ENCODE data around the gene CDK8.

DNA sequence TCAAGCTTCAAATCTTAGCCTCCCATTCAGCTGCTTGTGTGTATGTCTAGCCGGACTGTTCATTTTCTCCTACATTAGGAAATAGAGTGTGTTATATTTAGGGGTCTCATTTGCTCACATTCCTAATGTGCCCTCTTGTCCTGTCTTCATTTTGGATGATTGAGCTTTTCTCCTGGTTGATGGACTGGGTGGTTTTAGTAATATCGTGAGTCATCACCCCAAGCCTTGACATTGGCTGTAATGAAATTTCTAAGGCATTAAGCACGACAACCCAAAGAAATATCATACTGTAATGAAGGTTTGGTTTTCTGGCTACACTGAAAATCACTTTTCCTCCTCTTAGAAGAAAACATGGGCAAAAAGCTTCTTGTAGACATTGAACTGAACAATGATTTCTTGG lies 192.8 kb downstream of the CDK8 start:
- TF ChIP-seq NRF1 (conservative IDR thresholded peaks at IDR 0.05 in 1 of 2, IDR thresholded peaks at IDR 0.05 in 1 of 2), result no peak
- TF ChIP-seq MXI1 (IDR thresholded peaks at IDR 0.05; ENCODE audit: low read depth, low read length), result no peak
- no peak for TF ChIP-seq CEBPB (tag; IDR thresholded peaks at IDR 0.05)
- no peak for TF ChIP-seq DIDO1 (tag; IDR thresholded peaks at IDR 0.05; ENCODE audit: low read depth)
- TF ChIP-seq, protein P1, sequence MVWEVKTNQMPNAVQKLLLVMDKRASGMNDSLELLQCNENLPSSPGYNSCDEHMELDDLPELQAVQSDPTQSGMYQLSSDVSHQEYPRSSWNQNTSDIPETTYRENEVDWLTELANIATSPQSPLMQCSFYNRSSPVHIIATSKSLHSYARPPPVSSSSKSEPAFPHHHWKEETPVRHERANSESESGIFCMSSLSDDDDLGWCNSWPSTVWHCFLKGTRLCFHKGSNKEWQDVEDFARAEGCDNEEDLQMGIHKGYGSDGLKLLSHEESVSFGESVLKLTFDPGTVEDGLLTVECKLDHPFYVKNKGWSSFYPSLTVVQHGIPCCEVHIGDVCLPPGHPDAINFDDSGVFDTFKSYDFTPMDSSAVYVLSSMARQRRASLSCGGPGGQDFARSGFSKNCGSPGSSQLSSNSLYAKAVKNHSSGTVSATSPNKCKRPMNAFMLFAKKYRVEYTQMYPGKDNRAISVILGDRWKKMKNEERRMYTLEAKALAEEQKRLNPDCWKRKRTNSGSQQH (CRISPR knock-in tag; IDR thresholded peaks at IDR 0.05), result no peak
- no peak for TF ChIP-seq ZNF75A (CRISPR knock-in tag; IDR thresholded peaks at IDR 0.05)
- TF ChIP-seq, protein P2, sequence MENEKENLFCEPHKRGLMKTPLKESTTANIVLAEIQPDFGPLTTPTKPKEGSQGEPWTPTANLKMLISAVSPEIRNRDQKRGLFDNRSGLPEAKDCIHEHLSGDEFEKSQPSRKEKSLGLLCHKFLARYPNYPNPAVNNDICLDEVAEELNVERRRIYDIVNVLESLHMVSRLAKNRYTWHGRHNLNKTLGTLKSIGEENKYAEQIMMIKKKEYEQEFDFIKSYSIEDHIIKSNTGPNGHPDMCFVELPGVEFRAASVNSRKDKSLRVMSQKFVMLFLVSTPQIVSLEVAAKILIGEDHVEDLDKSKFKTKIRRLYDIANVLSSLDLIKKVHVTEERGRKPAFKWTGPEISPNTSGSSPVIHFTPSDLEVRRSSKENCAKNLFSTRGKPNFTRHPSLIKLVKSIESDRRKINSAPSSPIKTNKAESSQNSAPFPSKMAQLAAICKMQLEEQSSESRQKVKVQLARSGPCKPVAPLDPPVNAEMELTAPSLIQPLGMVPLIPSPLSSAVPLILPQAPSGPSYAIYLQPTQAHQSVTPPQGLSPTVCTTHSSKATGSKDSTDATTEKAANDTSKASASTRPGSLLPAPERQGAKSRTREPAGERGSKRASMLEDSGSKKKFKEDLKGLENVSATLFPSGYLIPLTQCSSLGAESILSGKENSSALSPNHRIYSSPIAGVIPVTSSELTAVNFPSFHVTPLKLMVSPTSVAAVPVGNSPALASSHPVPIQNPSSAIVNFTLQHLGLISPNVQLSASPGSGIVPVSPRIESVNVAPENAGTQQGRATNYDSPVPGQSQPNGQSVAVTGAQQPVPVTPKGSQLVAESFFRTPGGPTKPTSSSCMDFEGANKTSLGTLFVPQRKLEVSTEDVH (IDR thresholded peaks at IDR 0.05; ENCODE audit: low read depth, partially characterized antibody), result no peak
- TF ChIP-seq ZNF239 (CRISPR knock-in tag; IDR thresholded peaks at IDR 0.05), result no peak
- TF ChIP-seq BCL6 (CRISPR knock-in tag; IDR thresholded peaks at IDR 0.05), result no peak
- TF ChIP-seq EGR1 (conservative IDR thresholded peaks at IDR 0.05), result no peak
- no peak for TF ChIP-seq TGIF2 (CRISPR knock-in tag; IDR thresholded peaks at IDR 0.05)

Data from K562 (cell line).